ENCODE data around the gene D2HGDH.

The D2HGDH gene

DNA sequence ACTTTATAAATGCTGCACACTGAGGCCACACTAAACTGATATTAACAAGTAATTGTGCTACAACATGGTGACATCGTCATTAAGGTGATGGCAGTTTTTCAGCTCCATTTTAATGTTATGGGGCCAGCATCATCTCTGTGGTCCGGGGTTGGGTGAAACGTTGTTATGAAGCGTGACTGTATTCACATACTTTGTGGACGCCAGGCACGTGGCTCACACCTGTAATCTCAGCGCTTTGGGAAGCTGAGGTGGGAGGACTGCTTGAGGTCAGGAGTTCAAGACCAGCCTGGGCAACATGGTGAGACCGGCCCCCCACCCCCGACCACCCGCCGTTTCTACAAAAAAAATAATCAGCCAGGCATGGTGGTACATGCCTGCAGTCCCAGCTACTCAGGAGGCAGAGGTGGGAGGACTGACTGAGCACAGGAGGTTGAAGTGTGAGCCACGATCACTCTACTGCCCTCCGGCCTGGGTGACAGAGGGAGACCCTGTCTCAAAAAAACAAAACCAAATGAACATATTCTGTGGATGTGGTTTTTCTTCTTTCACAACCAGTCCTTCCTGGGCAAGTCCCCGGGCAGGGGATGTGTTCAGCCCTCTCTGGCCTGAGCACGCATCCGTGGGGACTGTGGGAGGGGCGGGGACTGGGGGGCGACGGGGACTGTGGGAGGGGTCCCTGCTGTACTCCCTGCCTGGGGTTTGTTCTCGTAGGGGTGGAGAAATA, 29.3 kb downstream of the D2HGDH start:
- Histone ChIP-seq H4K20me1 (ENCODE audit: insufficient read depth, low read length) (peaks cover 24% of the 10 kb centered on the region), H2AFZ (ENCODE audit: low read depth, low read length) (no peak overlapping the region), H3K27me3 (ENCODE audit: insufficient read depth, low read length, poor library complexity) (no peaks in the 10 kb centered on the region), H3K27ac (ENCODE audit: low read length) (no peak overlapping the region), H3K4me2 (ENCODE audit: insufficient read depth, low read length) (no peak overlapping the region), H3K9ac (ENCODE audit: low read depth, low read length) (no peak overlapping the region), H3K9me3 (ENCODE audit: insufficient read depth, low read length, severe bottlenecking) (no peaks in the 10 kb centered on the region), H3K4me3 (ENCODE audit: low read depth in 1 of 2, low read length in 2 of 2) (no peak overlapping the region), H3K79me2 (ENCODE audit: insufficient read depth, low read length) (no peaks in the 10 kb centered on the region), H3K4me1 (ENCODE audit: insufficient read depth, low read length) (no peaks in the 10 kb centered on the region), H3K36me3 (ENCODE audit: insufficient read depth, low read length) (peaks cover 19% of the 10 kb centered on the region)
- no peak for TF ChIP-seq EZH2 (IDR thresholded peaks at IDR 0.05; ENCODE audit: borderline replicate concordance, low read depth, low read length, severe bottlenecking)
- TF ChIP-seq, protein P1, sequence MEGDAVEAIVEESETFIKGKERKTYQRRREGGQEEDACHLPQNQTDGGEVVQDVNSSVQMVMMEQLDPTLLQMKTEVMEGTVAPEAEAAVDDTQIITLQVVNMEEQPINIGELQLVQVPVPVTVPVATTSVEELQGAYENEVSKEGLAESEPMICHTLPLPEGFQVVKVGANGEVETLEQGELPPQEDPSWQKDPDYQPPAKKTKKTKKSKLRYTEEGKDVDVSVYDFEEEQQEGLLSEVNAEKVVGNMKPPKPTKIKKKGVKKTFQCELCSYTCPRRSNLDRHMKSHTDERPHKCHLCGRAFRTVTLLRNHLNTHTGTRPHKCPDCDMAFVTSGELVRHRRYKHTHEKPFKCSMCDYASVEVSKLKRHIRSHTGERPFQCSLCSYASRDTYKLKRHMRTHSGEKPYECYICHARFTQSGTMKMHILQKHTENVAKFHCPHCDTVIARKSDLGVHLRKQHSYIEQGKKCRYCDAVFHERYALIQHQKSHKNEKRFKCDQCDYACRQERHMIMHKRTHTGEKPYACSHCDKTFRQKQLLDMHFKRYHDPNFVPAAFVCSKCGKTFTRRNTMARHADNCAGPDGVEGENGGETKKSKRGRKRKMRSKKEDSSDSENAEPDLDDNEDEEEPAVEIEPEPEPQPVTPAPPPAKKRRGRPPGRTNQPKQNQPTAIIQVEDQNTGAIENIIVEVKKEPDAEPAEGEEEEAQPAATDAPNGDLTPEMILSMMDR (IDR thresholded peaks at IDR 0.05; ENCODE audit: borderline replicate concordance, extremely low read depth, low read length, poor library complexity, severe bottlenecking) = no peak
- ATAC-seq (ENCODE audit: insufficient read depth, low read depth) = no peak
- DNase-seq = no peak

DNA sequence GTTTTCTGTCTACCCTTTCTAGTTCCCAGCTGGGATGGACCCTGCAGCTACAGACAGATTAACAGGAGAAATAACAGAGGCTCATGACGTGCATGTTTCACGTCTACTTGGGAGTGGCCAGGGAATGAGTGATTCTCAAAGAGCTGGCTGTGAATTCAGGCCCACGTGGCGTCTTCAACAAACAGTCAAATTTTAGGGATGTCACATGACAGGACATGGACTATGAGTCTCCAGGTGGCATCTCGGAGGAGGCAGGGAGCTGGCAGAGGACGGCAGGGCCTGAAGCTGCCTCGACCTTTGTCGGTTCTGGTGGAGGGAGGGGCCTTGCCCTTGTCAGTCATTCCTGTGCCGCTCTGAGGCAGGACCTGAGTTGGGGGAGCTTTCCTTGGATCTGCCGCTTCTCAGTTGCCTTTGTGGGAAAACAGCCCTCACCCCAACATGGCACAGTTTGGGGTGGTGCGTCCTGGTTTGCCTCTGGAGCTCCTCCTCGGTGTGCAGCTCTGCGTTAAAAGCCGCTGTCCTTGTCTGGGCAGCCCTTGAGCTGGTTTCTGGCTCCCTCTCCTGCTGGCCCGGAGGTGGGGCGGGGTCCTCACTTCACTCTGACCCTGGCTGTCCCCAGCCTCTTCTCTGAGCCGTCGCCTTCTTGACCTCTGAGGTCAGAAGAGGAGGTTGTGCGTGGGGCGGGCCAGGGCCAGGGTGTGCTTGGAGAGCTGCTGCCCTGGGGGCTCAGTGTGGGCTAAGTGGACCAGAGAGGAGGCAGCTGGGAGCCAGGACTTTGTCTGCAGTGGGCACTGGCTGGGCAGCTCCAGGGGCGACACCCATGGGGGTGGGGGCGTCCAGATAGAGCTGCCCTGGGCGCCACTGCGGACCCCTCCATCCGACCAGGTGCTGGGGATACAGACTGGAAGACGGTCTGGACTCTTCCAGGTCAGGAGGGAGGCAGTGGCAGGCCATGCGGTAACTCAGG, 30.1 kb downstream of the D2HGDH start:
- Histone ChIP-seq H3K4me2 (ENCODE audit: insufficient read depth, low read length) (no peak overlapping the region), H3K9ac (ENCODE audit: low read depth, low read length) (no peak overlapping the region), H3K27me3 (ENCODE audit: insufficient read depth, low read length, poor library complexity) (no peaks in the 10 kb centered on the region), H3K4me3 (ENCODE audit: low read depth in 1 of 2, low read length in 2 of 2) (no peak overlapping the region), H3K79me2 (ENCODE audit: insufficient read depth, low read length) (no peaks in the 10 kb centered on the region), H3K4me1 (ENCODE audit: insufficient read depth, low read length) (no peaks in the 10 kb centered on the region), H2AFZ (ENCODE audit: low read depth, low read length) (no peak overlapping the region), H4K20me1 (ENCODE audit: insufficient read depth, low read length) (peaks cover 24% of the 10 kb centered on the region), H3K9me3 (ENCODE audit: insufficient read depth, low read length, severe bottlenecking) (no peaks in the 10 kb centered on the region), H3K27ac (ENCODE audit: low read length) (no peak overlapping the region), H3K36me3 (ENCODE audit: insufficient read depth, low read length) (peaks cover 13% of the 10 kb centered on the region)
- no peak for ATAC-seq (ENCODE audit: insufficient read depth, low read depth)
- DNase-seq = no peak
- no peak for TF ChIP-seq EZH2 (IDR thresholded peaks at IDR 0.05; ENCODE audit: borderline replicate concordance, low read depth, low read length, severe bottlenecking)
- TF ChIP-seq, protein P1 (IDR thresholded peaks at IDR 0.05; ENCODE audit: borderline replicate concordance, extremely low read depth, low read length, poor library complexity, severe bottlenecking) = no peak

DNA sequence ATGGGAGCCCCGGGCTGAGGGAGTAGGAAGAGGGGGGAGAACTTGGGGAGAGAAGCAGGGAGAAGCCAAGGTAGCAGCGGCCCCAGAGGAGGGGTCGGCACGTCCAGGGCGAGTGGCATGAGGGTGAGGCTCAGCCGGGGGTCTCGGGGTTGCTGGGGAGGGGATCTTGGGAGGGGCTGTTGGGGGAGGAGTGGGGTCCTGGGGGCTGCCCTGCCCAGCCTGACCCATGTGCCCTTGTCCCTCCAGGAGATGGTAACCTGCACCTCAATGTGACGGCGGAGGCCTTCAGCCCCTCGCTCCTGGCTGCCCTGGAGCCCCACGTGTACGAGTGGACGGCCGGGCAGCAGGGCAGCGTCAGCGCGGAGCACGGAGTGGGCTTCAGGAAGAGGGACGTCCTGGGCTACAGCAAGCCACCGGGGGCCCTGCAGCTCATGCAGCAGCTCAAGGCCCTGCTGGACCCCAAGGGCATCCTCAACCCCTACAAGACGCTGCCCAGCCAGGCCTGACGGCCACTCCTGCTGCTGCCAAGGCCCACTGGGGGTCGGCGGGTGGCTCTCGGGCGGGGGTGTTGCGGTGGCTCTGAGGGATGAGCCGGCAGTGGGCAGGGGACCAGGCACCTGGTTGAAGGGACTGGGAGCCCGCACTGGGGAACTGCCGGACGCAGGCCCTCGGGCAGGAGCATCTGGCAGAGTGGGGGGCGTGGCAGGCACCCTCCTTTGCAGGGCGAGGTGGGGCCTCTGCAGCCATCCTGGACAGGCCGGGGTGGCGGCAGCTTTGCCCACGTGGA, 33.2 kb downstream of the D2HGDH start:
- Histone ChIP-seq H3K4me2 (ENCODE audit: insufficient read depth, low read length) (no peak overlapping the region), H4K20me1 (ENCODE audit: insufficient read depth, low read length) (peaks cover 18% of the 10 kb centered on the region; the same call in 1 of the 2 replicates), H3K36me3 (ENCODE audit: insufficient read depth, low read length) (no peaks in the 10 kb centered on the region; the same call in 1 of the 2 replicates), H3K9ac (ENCODE audit: low read depth, low read length) (no peak overlapping the region), H3K79me2 (ENCODE audit: insufficient read depth, low read length) (no peaks in the 10 kb centered on the region), H3K4me1 (ENCODE audit: insufficient read depth, low read length) (no peaks in the 10 kb centered on the region), H3K27ac (ENCODE audit: low read length) (no peak overlapping the region), H3K9me3 (ENCODE audit: insufficient read depth, low read length, severe bottlenecking) (no peaks in the 10 kb centered on the region), H2AFZ (ENCODE audit: low read depth, low read length) (no peak overlapping the region), H3K27me3 (ENCODE audit: insufficient read depth, low read length, poor library complexity) (no peaks in the 10 kb centered on the region), H3K4me3 (ENCODE audit: low read depth in 1 of 2, low read length in 2 of 2) (no peak overlapping the region)
- DNase-seq = peak; percentile 2
- TF ChIP-seq, protein P1 (IDR thresholded peaks at IDR 0.05; ENCODE audit: borderline replicate concordance, extremely low read depth, low read length, poor library complexity, severe bottlenecking) = no peak
- TF ChIP-seq EZH2 (IDR thresholded peaks at IDR 0.05; ENCODE audit: borderline replicate concordance, low read depth, low read length, severe bottlenecking) = no peak
- no peak for ATAC-seq (ENCODE audit: insufficient read depth, low read depth)
